Ishikawa (cell line): ENCODE measurements around the gene CST7.

Source experiments
- MAX ChIP-seq: IDR thresholded peaks from 2 replicates; pipeline ENCODE4 v1.6.1; 2012
- TEAD4 ChIP-seq: IDR thresholded peaks from 2 replicates; pipeline ENCODE4 v1.6.1; 2012

GRCh38 chr20:24966317-24967012, 17.4 kb downstream of the CST7 start:
- TF ChIP-seq TEAD4 (no peak), MAX (no peak)
